KMS-11 (cell line): Measurements from ENCODE around the gene FAM83G.

Experiments used
- H2AFZ ChIP-seq: fragments of 200-600 bp; sonication (generic); 2 replicates; pipeline ENCODE4 v1.6.1; 2016; ENCODE audit warnings: antibody characterized with exemption, mixed run types, low read depth
- H3K27ac ChIP-seq: fragments of 200-600 bp; sonication (generic); 2 replicates; pipeline ENCODE4 v1.6.1; 2016; ENCODE audit warnings: mild to moderate bottlenecking, mixed run types
- H3K27me3 ChIP-seq: fragments of 200-600 bp; sonication (generic); 2 replicates; pipeline ENCODE4 v1.6.1; 2017; ENCODE audit warnings: mild to moderate bottlenecking, low read depth, mixed run types, moderate library complexity; ENCODE audit not compliant: insufficient read depth
- H3K36me3 ChIP-seq: fragments of 200-600 bp; sonication (generic); 2 replicates; pipeline ENCODE4 v1.6.1; 2017; ENCODE audit warnings: mild to moderate bottlenecking, mixed run types; ENCODE audit not compliant: insufficient read depth
- H3K4me1 ChIP-seq: fragments of 200-600 bp; sonication (generic); 2 replicates; pipeline ENCODE4 v1.6.1; 2016; ENCODE audit warnings: mild to moderate bottlenecking, low read depth, mixed run types; ENCODE audit not compliant: poor library complexity, severe bottlenecking
- H3K4me2 ChIP-seq: fragments of 200-600 bp; sonication (generic); 2 replicates; pipeline ENCODE4 v1.7.0; 2016; ENCODE audit warnings: mild to moderate bottlenecking, mixed run types
- H3K4me3 ChIP-seq: fragments of 200-600 bp; sonication (generic); IDR thresholded peaks from 2 replicates; pipeline ENCODE4 v1.6.1; 2017; ENCODE audit warnings: low read depth, low read length, mixed read lengths; ENCODE audit not compliant: insufficient read depth
- H3K79me2 ChIP-seq: fragments of 200-600 bp; sonication (generic); 2 replicates; pipeline ENCODE4 v1.6.1; 2016; ENCODE audit warnings: low read depth, mixed run types; ENCODE audit not compliant: insufficient read depth
- H3K9ac ChIP-seq: fragments of 200-600 bp; sonication (generic); 2 replicates; pipeline ENCODE4 v1.6.1; 2016; ENCODE audit warnings: mild to moderate bottlenecking, mixed run types
- H4K20me1 ChIP-seq: fragments of 200-600 bp; sonication (generic); 2 replicates; pipeline ENCODE4 v1.6.1; 2016; ENCODE audit warnings: mild to moderate bottlenecking, mixed run types; ENCODE audit not compliant: insufficient read depth
- CTCF ChIP-seq: fragments of 200-600 bp; sonication (generic); conservative IDR thresholded peaks from 2 replicates; pipeline ENCODE4 v1.6.1; 2017; ENCODE audit warnings: low read depth, mild to moderate bottlenecking, antibody characterized with exemption, low read length, moderate library complexity, mixed read lengths

FAM83G gene

DNA sequence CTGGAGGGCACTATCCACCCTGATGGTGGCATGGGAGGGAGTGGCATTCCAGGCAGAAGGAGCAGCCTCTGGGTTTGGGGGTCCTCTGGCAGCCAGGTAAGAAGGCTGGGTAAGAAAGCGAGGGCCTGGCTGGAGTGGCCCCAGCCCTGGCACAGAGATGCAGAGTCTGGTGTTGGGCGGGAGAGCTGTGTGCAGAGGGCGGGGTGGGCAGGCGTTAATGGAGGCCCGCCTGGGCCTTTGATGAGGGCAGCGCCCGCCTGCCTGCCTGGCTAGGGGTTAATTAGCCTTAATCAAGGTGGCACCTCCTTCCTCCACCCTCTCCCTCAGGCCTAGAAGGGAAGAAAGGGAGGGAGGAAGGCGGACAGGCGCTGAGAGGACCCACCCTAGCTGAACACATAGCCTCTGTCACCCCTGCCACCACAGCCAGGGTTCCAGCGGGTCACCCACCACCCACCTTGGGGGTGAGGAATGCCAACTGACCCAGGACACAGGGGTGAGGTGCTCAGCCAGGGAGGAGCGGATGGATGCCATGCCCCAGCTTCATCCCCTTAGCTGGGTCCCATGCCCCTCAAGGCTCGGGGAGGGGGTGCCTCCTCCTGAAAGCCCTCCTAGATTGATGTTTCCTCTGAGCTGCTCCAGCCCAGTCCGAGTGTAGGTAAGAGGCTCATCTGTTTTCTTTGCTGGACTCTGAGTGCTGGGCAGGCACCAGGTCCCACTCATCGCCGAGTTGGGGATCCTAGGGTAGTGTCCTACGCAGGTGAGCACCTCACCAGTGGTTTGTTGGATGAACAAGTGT lies 13.4 kb upstream of the FAM83G start:
- H3K36me3 ChIP-seq = no peaks in the 10 kb centered on the region
- H3K79me2 ChIP-seq = no peaks in the 10 kb centered on the region
- no peak overlapping the region for H3K4me3 ChIP-seq
- peaks cover 4% of the 10 kb centered on the region; the same call in 1 of the 2 replicates for H3K27me3 ChIP-seq
- no peak overlapping the region for H3K27ac ChIP-seq
- no peak overlapping the region for H3K4me2 ChIP-seq
- H2AFZ ChIP-seq = no peak overlapping the region
- no peak for TF ChIP-seq CTCF
- H3K9ac ChIP-seq = no peak overlapping the region
- no peaks in the 10 kb centered on the region for H4K20me1 ChIP-seq
- no peaks in the 10 kb centered on the region for H3K4me1 ChIP-seq

- no peaks in the 10 kb centered on the region for H4K20me1 ChIP-seq
- peaks cover 4% of the 10 kb centered on the region; the same call in 1 of the 2 replicates for H3K27me3 ChIP-seq
- TF ChIP-seq CTCF = no peak
- H3K4me2 ChIP-seq = no peak overlapping the region
- no peak overlapping the region for H2AFZ ChIP-seq
- H3K79me2 ChIP-seq = no peaks in the 10 kb centered on the region
- no peaks in the 10 kb centered on the region for H3K4me1 ChIP-seq
- no peak overlapping the region for H3K4me3 ChIP-seq
- H3K36me3 ChIP-seq = no peaks in the 10 kb centered on the region
- H3K9ac ChIP-seq = no peak overlapping the region
- no peak overlapping the region for H3K27ac ChIP-seq
Measured at GRCh38 chr17:19017401-19017800, 12.8 kb upstream of the FAM83G start.

DNA sequence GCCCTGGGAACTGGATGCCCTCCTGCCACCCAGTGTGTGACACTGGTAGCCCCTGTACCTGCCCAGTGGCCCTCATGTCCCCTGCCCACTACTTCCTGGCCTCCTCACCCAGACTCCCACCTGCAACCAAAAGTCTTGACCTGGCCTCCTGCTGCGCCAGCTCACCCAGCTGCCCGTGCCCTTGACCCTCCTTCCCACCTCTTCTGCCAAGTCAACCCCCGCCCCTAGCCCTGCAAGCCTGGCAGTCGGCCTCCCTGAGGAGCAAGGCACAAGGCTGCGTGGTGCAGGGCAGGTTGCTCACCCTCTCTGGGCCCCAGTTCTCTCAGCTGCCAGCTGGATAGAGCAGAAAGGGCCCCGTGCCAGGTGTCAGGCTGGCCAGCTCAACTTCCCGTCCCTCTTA lies 12.3 kb upstream of the FAM83G start:
- H3K27me3 ChIP-seq = peaks cover 4% of the 10 kb centered on the region; the same call in 1 of the 2 replicates
- H4K20me1 ChIP-seq = no peaks in the 10 kb centered on the region
- no peak overlapping the region for H3K4me2 ChIP-seq
- no peaks in the 10 kb centered on the region for H3K79me2 ChIP-seq
- H3K9ac ChIP-seq = no peak overlapping the region
- no peak overlapping the region for H2AFZ ChIP-seq
- no peaks in the 10 kb centered on the region for H3K36me3 ChIP-seq
- H3K4me1 ChIP-seq = no peaks in the 10 kb centered on the region
- no peak overlapping the region for H3K27ac ChIP-seq
- H3K4me3 ChIP-seq = no peak overlapping the region
- no peak for TF ChIP-seq CTCF

- H3K36me3 ChIP-seq = no peaks in the 10 kb centered on the region
- no peak overlapping the region for H2AFZ ChIP-seq
- no peaks in the 10 kb centered on the region for H3K79me2 ChIP-seq
- no peak for TF ChIP-seq CTCF
- no peak overlapping the region for H3K4me2 ChIP-seq
- H4K20me1 ChIP-seq = no peaks in the 10 kb centered on the region
- H3K4me3 ChIP-seq = no peak overlapping the region
- H3K27ac ChIP-seq = no peak overlapping the region
- peaks cover 4% of the 10 kb centered on the region; the same call in 1 of the 2 replicates for H3K27me3 ChIP-seq
- H3K4me1 ChIP-seq = no peaks in the 10 kb centered on the region
- H3K9ac ChIP-seq = no peak overlapping the region
Measured at GRCh38 chr17:19016297-19016696, 11.7 kb upstream of the FAM83G start.
